Brain microvascular endothelial cell (primary cell): ENCODE results near the gene FGD5.

Experiments used
- DNase-seq: peaks from one replicate; pipeline ENCODE4 v3.0.0-alpha.2; 2020
- H3K27ac ChIP-seq: fragments of 250-450 bp; sonication (Bioruptor Pico); 2 replicates; pipeline ENCODE4 v1.5.1; 2020; ENCODE audit warnings: mild to moderate bottlenecking, moderate library complexity
- H3K27me3 ChIP-seq: fragments of 250-450 bp; sonication (Bioruptor Pico); replicated peaks from 2 replicates; pipeline ENCODE4 v1.5.1; 2020; ENCODE audit warnings: mild to moderate bottlenecking
- H3K36me3 ChIP-seq: fragments of 250-450 bp; sonication (Bioruptor Pico); replicated peaks from 2 replicates; pipeline ENCODE4 v1.5.1; 2020; ENCODE audit warnings: mild to moderate bottlenecking
- H3K4me3 ChIP-seq: 2 replicates; pipeline ENCODE4 v1.5.1; 2011; ENCODE audit warnings: low read depth, mild to moderate bottlenecking, control low read depth, low read length, moderate library complexity
- in situ Hi-C: cut with HindIII; loops from 2 replicates; pipeline ENCODE4 v1.10.0; 2017; ENCODE audit warnings: low sequenced_read_pairs, low pct_ligation_motif_present
- TF ChIP-seq, protein P1 (sequence below): IDR thresholded peaks from 2 replicates; pipeline ENCODE4 v1.5.1; 2011; ENCODE audit warnings: low read depth, mild to moderate bottlenecking, moderate library complexity, low read length, control low read depth, inconsistent platforms; ENCODE audit errors: missing control alignments

FGD5 gene

DNA sequence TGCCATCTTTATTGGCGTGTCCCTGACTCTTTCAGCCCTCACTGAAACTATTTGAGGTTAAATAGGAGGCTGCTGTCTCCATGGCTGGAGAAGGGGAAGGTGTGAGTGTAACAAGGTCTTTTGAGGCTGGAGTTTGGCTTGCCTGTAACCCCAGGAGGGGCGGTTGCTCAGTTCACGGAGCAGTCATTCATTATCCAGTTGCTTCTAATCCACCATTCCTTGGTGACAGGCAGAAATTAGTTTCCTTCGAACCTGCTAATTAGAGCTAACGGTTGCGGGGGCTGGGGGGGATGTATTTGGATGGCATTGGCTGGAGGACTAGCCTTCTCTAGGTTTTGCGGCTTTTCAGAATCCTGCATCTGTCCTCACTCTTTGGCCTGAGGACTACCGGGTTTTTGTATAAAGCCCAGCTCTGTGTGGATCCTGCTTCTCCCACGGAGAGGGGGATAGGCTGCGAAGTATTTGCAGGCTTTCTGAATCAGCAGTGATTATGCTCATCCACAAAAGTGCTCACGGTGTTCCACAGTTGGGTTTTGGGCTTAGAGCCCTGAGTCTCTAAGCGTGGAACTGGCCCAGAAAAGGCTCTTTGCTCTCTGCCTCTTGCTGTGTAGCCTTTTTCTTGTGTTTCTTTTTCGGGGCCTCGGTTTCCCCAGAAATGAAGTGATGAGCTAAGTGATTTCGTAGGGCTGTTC, 18.6 kb downstream of the FGD5 start:
- Histone ChIP-seq H3K27me3 (no peaks in the 10 kb centered on the region), H3K4me3 (no peak overlapping the region), H3K36me3 (no peaks in the 10 kb centered on the region), H3K27ac (no peak overlapping the region)
- TF ChIP-seq, protein P1, sequence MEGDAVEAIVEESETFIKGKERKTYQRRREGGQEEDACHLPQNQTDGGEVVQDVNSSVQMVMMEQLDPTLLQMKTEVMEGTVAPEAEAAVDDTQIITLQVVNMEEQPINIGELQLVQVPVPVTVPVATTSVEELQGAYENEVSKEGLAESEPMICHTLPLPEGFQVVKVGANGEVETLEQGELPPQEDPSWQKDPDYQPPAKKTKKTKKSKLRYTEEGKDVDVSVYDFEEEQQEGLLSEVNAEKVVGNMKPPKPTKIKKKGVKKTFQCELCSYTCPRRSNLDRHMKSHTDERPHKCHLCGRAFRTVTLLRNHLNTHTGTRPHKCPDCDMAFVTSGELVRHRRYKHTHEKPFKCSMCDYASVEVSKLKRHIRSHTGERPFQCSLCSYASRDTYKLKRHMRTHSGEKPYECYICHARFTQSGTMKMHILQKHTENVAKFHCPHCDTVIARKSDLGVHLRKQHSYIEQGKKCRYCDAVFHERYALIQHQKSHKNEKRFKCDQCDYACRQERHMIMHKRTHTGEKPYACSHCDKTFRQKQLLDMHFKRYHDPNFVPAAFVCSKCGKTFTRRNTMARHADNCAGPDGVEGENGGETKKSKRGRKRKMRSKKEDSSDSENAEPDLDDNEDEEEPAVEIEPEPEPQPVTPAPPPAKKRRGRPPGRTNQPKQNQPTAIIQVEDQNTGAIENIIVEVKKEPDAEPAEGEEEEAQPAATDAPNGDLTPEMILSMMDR = no peak
- in situ Hi-C loops = no loop called here
- DNase-seq = no peak

DNA sequence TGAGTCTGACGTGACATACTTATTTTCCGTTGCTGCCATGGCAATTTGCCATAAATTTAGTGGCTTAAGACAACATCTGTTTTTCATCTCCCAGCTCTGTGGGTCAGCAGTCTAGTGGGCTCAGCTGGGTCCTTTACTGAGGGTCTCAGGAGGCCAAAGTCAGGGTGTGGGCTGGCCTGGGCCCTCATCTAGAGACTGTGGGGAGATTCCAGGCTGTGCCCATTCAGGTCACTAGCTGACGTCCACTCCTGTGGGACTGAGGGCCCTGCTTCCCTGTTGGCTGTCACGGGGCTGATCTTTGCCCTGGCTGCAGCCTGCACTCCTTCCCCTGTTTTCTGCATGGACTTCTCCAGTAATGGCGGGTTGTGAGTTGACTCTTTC, 19.1 kb downstream of the FGD5 start:
- no peak overlapping the region for H3K27ac ChIP-seq
- TF ChIP-seq, protein P1 = no peak
- H3K36me3 ChIP-seq = no peaks in the 10 kb centered on the region
- no peaks in the 10 kb centered on the region for H3K27me3 ChIP-seq
- no peak overlapping the region for H3K4me3 ChIP-seq
- in situ Hi-C loops = no loop called here
- DNase-seq = no peak

DNA sequence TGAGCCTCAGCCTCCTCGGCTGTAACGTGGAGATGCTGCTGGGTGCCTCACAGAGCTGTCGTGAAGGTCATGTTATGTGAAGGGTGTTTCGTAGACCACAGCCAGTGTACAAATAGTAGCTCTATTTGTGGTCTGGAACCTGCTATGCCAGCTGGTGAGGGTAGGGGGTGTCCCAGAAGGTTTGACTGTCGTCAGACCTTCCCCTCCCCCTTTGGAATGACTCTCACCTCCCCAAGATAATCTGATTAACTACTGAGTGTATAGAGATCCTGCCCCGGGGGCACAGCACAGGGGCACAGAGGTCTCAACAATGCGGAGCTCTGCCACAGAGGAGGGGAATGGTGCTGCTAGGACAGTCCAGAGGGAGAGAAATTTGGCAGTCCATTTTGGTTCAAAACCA, 20.5 kb downstream of the FGD5 start:
- no peak for DNase-seq
- no peak overlapping the region for H3K27ac ChIP-seq
- TF ChIP-seq, protein P1 = no peak
- H3K36me3 ChIP-seq = no peaks in the 10 kb centered on the region
- in situ Hi-C loops = no loop called here
- no peak overlapping the region for H3K4me3 ChIP-seq
- H3K27me3 ChIP-seq = no peaks in the 10 kb centered on the region

DNA sequence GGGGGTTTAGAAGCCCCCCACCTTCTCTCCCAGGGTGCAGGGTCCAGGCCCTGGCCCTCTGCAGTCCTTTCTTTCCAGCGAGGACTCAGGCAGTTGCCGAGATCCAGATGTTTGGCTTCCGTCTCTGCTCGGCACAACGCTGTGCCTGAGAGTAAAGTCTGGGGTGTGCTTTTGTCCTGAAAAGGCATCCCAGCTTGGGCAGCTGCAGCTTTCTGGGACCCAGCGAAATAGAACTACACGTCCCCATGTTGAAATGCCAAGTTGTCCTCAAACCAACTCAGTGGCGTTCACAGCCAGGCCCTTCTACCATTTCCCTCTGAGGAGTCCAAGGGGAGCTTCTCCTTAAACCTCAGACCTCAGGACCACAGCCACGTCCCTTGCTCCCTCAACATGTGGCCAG, 23.1 kb downstream of the FGD5 start:
- Histone ChIP-seq H3K4me3 (no peak overlapping the region), H3K27ac (no peak overlapping the region), H3K36me3 (no peaks in the 10 kb centered on the region), H3K27me3 (no peaks in the 10 kb centered on the region)
- in situ Hi-C loops = no loop called here
- TF ChIP-seq, protein P1 = no peak
- DNase-seq = no peak

DNA sequence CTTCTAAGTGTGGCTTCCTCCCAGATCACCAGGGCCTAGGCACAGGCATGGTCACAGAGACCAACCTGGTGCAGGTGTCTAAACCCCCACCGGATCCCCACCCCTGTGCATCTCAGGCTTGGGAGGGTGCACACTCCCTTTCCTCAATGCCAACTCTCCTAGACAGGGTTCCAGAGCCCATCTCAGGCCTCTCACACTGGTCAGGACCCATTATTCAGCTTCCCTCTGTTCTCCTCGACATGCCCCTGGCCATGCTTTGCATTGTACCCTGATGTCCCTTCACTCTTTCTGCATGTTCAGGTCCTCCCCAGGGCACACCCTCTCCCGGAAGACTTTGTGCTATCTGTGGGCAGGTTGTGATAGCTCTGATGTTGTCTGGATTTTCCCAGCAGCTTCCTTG, 23.5 kb downstream of the FGD5 start:
- H3K27me3 ChIP-seq = no peaks in the 10 kb centered on the region
- H3K27ac ChIP-seq = no peak overlapping the region
- no peak overlapping the region for H3K4me3 ChIP-seq
- in situ Hi-C loops = no loop called here
- TF ChIP-seq, protein P1 = no peak
- no peaks in the 10 kb centered on the region for H3K36me3 ChIP-seq
- DNase-seq = no peak

DNA sequence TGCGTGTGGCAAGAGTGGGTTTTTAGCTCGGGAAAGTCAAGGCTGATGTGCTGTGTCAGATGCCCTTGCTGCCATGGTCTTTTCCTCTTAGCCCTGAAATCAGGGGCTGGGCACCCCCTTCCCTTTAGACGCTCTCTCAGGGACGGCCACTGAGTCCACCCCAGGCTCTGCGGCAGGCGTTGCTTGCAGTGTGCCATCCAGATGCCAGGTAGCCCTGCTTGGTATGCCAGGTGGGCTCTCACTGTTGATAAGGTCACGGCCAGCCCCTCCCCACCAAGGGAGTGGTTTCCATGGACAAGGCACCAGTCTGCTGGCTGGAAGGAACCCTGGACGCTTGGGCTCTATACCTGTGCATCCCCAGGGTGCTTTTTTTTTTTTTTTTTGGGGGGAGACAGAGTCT, 24.6 kb downstream of the FGD5 start:
- in situ Hi-C loops = no loop called here
- Histone ChIP-seq H3K4me3 (no peak overlapping the region), H3K27me3 (no peaks in the 10 kb centered on the region), H3K27ac (no peak overlapping the region), H3K36me3 (no peaks in the 10 kb centered on the region)
- no peak for DNase-seq
- TF ChIP-seq, protein P1 = no peak
